ENCODE data around the gene PARD3.
"Not testable (repeated sequence)": the region's sequence is repeated elsewhere in the genome, so short reads cannot be mapped to it uniquely, and the experiment has no call there.

PARD3 gene

GRCh38 chr10:34075254-34075926 lies 739.7 kb downstream of the PARD3 start:
- DNase-seq = no peak

DNA sequence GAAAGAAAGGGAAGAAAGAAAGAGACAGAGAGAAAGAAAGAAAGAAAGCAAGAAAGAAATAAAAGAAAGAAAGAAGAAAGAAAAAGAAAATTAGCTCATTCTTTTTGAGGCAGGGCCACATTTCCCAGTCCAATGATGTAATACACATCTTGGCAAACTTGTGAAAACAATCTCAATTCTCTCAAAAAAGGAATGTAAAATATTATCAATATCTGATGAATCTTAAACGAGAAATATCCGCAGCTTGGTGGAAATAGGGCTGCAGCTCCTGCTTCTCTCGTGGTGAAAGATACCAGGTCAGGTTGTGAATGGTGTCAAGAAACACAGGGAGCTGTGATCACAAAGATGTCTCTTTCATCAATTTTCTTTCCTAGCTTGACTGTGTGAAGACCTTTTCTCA lies 741.0 kb downstream of the PARD3 start:
- DNase-seq = no peak

GRCh38 chr10:34067741-34068140 lies 747.4 kb downstream of the PARD3 start:
- DNase-seq = not testable (repeated sequence)

DNA sequence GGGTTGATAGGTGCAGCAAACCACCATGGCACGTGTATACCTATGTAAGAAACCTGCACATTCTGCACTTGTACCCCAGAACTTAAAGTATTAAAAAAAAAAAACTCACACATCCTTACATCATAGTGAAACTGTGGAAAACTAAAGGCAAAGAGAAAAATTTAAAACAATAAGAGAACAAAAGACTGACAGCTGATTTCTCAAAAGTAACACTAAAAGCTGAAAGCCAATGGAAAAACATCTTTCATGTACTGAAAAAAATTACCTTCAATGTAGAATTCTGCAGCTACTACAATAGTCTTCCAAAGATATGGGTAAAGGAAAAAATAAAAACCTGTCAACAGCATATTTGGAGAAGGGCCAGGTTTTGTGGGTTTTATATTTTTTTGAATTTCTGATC lies 751.5 kb downstream of the PARD3 start:
- no peak for DNase-seq

- DNase-seq = no peak
Observed at GRCh38 chr10:34061841-34062240, 753.3 kb downstream of the PARD3 start.

All from NCI-H510A treated with DMSO at 0.1 percent for 48 hours (cell line).